CD4-positive, alpha-beta T cell treated with Interleukin-6 for 4 hours (primary cell): Measurements from ENCODE around the gene PITX1.

Experiments used
- DNase-seq: peaks from one replicate; pipeline ENCODE4 v3.0.0-alpha.2; 2020; ENCODE audit warnings: mixed read lengths

Gene PITX1

GRCh38 chr5:135040333-135041144, 6.5 kb upstream of the PITX1 start:
- DNase-seq = no peak

- no peak for DNase-seq
Measured at GRCh38 chr5:135040034-135040332, 6.0 kb upstream of the PITX1 start.

GRCh38 chr5:135039271-135040033, 5.4 kb upstream of the PITX1 start:
- no peak for DNase-seq

- no peak for DNase-seq
Measured at GRCh38 chr5:135038813-135039270, 4.8 kb upstream of the PITX1 start.

DNA sequence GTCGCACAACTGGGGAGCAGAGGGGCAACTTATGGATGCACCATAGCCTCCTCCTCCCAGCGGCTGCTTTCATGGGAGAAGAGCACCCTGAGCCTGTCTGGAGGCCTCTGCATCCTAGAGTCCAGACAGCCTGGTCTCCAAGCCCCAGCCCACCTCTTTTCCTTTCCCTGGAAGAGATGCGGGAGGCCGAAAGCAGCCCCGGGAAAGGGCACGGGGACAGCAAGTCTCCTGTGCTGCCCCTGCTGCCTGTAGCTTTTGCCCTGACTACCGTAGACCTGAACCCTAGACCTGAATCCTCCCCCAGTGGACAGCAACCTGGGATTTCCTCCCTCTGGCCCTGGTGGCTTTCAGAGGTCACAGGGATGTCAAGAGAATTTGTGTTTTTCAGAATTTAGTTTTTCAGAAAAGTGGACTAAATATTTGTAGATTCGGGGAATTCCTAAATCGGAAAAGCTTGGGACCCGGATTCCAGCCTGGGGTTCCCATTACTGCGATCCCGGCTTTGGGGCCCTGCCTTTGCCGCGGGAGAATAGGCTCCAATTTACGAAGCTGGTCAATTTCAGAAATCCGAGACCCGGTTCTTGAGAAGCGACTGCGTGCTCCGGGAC, 4.3 kb upstream of the PITX1 start:
- no peak for DNase-seq

DNA sequence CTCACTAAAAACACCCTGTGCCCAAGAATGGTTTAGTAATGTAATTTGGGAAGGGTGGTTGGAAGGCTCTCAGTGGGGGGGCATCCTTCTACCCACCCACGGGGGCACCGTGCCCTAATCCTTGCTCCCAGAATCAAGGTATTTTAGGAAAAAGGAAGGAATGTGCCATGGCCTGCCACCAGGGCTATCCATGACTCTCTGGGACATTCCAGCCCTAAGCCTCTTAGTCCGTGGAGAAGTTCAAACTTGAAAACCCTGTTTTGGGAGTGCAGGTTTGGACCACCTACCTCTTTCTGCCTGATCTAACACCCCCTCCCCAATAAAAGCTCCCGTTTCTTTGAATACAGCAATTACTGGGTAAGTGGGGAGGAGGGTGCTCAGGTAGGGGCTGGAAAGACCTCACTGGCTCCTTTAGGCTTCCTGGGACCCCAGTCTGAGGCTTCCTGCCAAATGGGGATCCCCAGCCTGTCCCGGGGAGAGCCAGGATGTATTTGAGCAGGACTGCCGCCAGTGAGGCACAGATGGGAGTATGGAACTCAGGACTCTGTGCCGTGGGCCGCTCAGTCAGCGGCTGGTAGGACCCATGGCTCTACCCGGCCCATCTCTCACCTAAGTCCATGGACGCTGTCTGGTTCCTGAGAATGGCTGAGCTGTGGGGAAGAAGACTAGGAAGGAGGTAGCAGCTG, 3.6 kb upstream of the PITX1 start:
- DNase-seq = no peak

DNA sequence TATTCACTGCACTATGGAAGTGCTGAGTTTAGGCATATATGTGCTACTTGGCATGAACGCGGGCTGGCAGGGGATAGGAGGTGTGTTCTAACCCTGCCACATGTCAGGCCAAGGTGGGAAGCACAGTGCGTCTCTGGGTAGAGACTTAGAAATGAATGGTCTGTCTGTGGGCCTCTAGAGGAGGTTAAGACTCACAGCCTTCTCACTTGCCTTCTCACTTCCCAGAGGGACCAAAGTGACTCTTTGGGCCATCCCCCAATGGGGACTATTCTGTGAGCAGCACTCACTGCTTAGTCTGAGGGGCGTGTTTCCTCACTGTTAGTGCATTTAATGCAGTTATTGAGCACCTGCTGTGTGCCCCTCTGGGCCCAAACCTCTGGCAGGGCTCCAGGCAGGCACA, 2.4 kb upstream of the PITX1 start:
- DNase-seq = no peak

- DNase-seq = no peak
Measured at GRCh38 chr5:135035678-135036030, 1.6 kb upstream of the PITX1 start.

DNA sequence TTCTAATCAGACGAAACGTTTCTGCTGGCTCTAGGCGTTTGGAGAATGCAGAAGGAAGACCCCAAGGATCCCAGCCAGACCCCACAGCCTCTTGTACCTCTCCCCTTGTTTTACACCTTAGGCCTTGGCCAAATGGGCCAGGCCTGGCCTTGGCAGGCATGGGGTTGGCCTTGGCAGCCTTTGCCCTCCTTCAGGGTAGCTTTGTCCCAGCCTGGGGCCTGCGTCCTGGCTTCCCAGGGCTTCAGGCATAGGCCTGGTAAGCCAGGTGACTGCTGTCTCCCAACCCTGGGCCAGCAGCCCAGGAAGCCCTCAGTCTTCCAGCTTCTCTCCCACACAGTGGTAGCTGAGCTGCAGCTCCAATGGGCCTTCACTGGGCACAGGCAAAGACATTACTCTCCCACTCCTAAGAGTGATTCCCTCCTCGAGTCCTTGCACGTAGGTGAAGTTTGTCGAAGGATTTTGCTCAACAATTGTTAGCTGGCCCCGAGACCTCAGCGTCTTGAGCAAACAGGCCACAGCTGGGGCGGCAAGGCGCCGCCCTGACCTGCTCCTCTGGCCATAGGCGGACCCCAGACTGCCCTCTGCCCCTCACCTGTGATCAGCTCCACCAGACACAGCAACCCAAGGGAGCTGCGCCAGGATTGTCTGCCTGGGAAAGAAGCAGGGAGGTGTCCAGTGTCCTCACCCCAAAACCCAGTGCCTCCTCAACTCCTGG, 1.1 kb upstream of the PITX1 start:
- no peak for DNase-seq

GRCh38 chr5:135034236-135034962, 371 bp upstream of the PITX1 start:
- peak; percentile 32 for DNase-seq

DNA sequence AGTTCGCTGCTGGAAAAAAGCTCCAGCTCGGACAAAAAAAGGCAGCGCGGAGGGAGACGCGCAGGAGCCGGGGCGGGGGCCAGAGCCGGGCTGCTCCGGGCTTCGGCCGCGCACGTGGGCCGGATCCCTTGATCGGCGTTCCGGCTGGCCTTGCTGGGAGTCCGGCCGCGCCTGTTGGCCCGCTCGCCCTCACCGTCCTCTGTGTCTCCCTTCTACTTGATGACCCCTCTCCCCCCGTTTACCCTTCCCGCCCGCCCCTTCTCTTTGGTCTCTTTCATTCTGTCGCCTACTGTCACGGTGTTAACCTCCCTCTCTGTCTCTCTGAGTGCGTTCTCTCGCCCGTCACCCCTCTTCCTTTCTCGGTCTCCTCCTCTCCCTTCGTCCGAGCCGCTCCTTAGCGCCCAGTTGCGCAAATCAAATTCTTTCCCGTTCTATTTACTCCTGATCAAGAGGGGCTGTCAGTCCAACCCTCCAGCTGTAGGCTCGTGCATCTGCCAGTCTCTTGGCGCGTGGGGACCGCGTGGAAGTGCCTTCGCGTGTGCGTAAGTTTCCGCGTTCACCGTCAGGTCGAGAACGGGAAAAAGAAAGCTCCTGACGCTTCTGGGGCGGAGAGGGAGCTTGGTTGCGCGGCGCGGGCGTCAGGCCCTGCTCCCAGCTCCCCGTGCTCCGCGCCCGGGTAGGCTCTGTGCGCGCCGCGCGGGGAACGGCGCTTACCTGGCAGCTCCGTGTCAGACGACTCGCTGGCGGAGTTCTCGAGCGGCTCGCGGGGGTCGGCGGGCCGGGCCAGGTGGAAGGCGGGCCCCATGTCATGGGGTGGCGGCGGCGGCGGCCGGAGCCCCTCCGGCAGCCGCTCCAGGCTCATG, 798 bp downstream of the PITX1 start:
- no peak for DNase-seq

DNA sequence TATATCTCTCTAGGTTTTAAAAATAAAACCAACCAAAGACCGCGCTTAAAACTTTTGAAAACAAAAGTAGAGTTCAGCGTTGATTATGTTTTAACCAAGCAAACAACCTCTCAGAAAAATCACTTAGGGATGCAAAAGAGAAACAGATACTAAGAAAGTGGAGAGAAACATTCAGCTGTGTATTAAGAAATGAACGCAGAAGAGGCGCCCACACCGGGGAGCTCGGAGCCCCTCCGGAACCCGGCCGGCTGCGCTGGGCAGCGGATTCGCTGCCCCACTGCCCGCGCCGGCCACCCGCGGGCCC, 1.4 kb downstream of the PITX1 start:
- no peak for DNase-seq

DNA sequence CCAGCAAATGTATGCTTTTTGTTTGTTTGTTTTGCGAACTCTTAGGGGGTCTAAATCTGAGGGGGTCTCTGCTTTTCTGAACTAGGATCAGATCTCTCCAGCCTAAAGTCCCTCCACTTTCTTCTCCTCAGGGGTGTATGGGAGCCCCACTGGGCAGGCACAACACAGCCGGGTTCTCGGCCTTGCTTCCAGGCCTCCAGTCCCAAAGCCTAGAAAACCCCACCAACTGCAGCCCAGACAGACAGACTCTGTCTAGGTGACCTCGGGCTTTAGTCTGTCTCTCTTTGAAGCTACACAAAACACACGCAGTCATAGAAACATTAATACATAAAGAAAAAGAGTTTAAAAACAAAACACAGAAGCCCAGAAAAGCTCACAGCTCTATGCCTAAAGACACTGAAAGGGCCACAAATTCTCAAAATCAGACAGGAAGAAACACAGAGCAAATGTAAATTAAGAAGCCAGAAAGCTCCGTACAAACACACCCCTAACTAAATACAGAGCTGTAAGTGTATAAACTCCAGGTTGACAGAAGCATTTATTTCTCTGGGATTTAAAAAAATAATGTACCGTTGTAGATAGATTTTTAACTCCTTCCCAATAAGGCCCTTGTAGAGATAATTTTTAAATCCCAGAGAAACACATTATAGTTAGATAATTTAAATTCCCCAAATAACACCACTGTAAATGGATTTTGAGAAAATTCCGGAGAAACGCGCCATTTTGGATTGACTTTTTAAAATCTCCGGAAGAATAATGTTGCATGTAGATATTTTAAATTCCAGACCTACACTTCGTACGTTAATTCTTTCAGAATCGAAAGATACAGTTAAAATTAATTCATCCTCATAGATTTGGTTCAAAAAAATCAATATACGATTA, 2.0 kb downstream of the PITX1 start:
- DNase-seq = no peak

GRCh38 chr5:135030956-135031812, 2.8 kb downstream of the PITX1 start:
- DNase-seq = no peak

DNA sequence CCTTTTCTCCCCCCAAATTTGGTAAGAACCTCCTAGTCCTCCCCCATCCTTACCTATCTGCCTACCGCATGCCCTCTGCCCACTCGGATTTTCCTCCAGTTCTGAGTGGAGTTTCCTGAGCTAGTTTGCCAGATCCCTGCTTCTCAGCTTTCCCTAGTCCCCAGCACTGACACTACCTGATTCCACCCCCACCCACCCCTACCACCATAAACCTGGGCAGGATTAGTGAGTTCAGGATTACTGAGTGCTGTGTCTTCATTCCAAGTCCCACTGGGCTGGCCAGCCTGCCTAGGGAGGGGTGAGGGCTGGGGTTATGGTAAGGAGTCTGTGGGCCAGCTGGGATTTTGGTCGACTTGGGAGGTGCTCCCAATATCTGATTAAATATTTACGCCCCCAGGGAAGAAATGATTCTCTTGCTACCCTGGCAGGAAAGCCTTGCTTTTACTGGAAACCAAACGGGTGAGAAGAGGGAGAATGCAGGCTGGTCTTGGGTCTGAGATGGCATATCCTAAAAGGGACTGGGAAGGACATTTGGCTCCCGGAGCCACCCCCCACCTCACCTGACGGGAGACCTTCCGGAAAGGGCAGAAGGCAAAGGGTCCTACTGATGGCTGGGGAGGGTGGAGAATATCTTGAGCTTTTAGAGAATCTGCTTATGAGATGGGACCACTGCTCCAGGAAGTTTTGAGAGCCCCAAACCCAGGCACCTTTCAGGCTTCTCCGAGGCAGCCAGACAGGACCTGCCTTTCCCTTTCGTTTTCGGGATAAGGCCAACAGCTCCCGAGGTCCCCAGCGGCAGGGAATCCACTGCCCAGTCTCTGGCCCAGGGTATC, 3.7 kb downstream of the PITX1 start:
- DNase-seq = no peak

- DNase-seq = no peak
Measured at GRCh38 chr5:135029477-135030122, 4.4 kb downstream of the PITX1 start.

GRCh38 chr5:135028791-135029476, 5.1 kb downstream of the PITX1 start:
- DNase-seq = no peak
